Suprapubic skin (tissue), 3 donors: ENCODE results near the gene DECR2.

Experiments
- POLR2A ChIP-seq, 2 donors: fragments of 450-650 bp; IDR thresholded peaks; one replicate each; pipeline ENCODE4 v1.6.1; 2017; ENCODE audit warnings: antibody characterized with exemption in 2 of 2, mild to moderate bottlenecking in 2 of 2, moderate library complexity in 2 of 2
- TF ChIP-seq, protein P1 (sequence below), 2 donors: fragments of 200-600 bp in 1 of 2; fragments of 450-650 bp in 1 of 2; sonication (generic) in 1 of 2; IDR thresholded peaks; one replicate each; pipeline ENCODE4 v1.5.1; 2016 to 2019; ENCODE audit warnings: antibody characterized with exemption in 2 of 2, mild to moderate bottlenecking in 1 of 2, moderate library complexity in 1 of 2

DNA sequence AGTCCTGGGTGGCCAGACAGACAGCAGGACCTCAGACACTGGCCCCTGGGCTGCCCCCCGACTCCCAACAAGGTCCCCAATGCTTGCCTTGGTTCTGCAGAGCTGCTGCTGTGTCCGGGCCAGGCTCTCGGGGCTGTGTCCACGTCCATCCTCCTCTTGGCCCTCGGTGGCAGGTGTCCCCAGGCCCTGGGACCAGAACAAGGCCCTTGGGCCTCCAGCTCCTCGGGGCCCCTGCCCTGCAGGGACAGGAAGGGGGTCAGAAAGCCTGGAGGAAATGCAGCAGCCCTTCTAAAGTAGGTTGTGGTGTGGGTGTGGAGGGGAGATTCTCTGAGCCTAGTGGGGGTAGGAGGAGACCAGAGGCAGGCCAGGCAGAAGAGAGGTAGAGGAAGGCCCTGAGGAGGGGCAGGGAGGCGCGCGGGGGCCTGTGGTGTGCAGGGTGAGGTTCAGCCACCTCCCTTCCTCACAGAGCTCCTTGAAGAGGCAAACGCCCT is 46.7 kb upstream of the DECR2 start:
- TF ChIP-seq, protein P1, sequence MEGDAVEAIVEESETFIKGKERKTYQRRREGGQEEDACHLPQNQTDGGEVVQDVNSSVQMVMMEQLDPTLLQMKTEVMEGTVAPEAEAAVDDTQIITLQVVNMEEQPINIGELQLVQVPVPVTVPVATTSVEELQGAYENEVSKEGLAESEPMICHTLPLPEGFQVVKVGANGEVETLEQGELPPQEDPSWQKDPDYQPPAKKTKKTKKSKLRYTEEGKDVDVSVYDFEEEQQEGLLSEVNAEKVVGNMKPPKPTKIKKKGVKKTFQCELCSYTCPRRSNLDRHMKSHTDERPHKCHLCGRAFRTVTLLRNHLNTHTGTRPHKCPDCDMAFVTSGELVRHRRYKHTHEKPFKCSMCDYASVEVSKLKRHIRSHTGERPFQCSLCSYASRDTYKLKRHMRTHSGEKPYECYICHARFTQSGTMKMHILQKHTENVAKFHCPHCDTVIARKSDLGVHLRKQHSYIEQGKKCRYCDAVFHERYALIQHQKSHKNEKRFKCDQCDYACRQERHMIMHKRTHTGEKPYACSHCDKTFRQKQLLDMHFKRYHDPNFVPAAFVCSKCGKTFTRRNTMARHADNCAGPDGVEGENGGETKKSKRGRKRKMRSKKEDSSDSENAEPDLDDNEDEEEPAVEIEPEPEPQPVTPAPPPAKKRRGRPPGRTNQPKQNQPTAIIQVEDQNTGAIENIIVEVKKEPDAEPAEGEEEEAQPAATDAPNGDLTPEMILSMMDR (IDR thresholded peaks at IDR 0.05) = no peak
- TF ChIP-seq POLR2A (IDR thresholded peaks at IDR 0.05) = no peak
